Hepatocyte (in vitro differentiated cells): ENCODE data around the gene CRISPLD2. TPM values are rescaled to one million over a fixed set of nuclear protein-coding genes. Genes with fewer than 3 reads are reported as not detected.

Experiments used
- DNase-seq: peaks from one replicate; pipeline ENCODE4 v3.0.0-alpha.2; 2016; ENCODE audit warnings: low spot score
- H2AFZ ChIP-seq: fragments of 200-600 bp; sonication (generic); 2 replicates; pipeline ENCODE4 v1.6.0; 2016; ENCODE audit warnings: antibody characterized with exemption, mild to moderate bottlenecking
- H3K27ac ChIP-seq: fragments of 200-600 bp; sonication (generic); 2 replicates; pipeline ENCODE4 v1.5.1; 2016; ENCODE audit warnings: mild to moderate bottlenecking
- H3K27me3 ChIP-seq: fragments of 200-600 bp; sonication (generic); 2 replicates; pipeline ENCODE4 v1.6.1; 2016
- H3K36me3 ChIP-seq: fragments of 200-600 bp; sonication (generic); replicated peaks from 2 replicates; pipeline ENCODE4 v1.5.1; 2016; ENCODE audit warnings: low read depth; ENCODE audit not compliant: insufficient read depth
- H3K4me1 ChIP-seq: fragments of 200-600 bp; sonication (generic); 2 replicates; pipeline ENCODE4 v1.5.1; 2016; ENCODE audit warnings: mild to moderate bottlenecking, moderate library complexity; ENCODE audit not compliant: insufficient read depth
- H3K4me2 ChIP-seq: fragments of 200-600 bp; sonication (generic); 2 replicates; pipeline ENCODE4 v1.6.0; 2016
- H3K4me3 ChIP-seq: fragments of 200-600 bp; sonication (generic); 2 replicates; pipeline ENCODE4 v1.5.1; 2016; ENCODE audit warnings: mild to moderate bottlenecking
- H3K79me2 ChIP-seq: fragments of 200-600 bp; sonication (generic); 2 replicates; pipeline ENCODE4 v1.6.0; 2017; ENCODE audit warnings: mild to moderate bottlenecking
- H3K9me2 ChIP-seq: fragments of 200-600 bp; sonication (generic); replicated peaks from 2 replicates; pipeline ENCODE4 v1.6.0; 2017; ENCODE audit warnings: mild to moderate bottlenecking; ENCODE audit not compliant: insufficient read depth
- H3K9me3 ChIP-seq: fragments of 200-600 bp; sonication (generic); 2 replicates; pipeline ENCODE4 v1.5.1; 2016; ENCODE audit warnings: low read depth, mild to moderate bottlenecking
- H4K20me1 ChIP-seq: fragments of 200-600 bp; sonication (generic); 2 replicates; pipeline ENCODE4 v1.6.0; 2016; ENCODE audit warnings: mild to moderate bottlenecking; ENCODE audit not compliant: insufficient read depth, poor library complexity, severe bottlenecking
- EZH2 ChIP-seq: fragments of 200-600 bp; sonication (generic); IDR thresholded peaks from 2 replicates; pipeline ENCODE4 v1.6.1; 2016; ENCODE audit warnings: antibody characterized with exemption, mild to moderate bottlenecking, borderline replicate concordance
- EZH2phosphoT487 ChIP-seq: fragments of 200-600 bp; sonication (generic); IDR thresholded peaks from one replicate; pipeline ENCODE4 v1.6.1; 2018; ENCODE audit warnings: antibody characterized with exemption, mild to moderate bottlenecking, low read depth, moderate library complexity; ENCODE audit not compliant: unreplicated experiment, severe bottlenecking
- WGBS: methylation state at CpG from one replicate; pipeline ENCODE4 v1.1.6; 2016; ENCODE audit warnings: low lambda C conversion rate; ENCODE audit errors: missing lambda C conversion rate; 5-methylcytosine and 5-hydroxymethylcytosine counted together
- polyA plus RNA-seq: library from polyadenylated mRNA; unstranded; fragments of >200 nt; fragmentation: Nextera tagmentation; extraction: Ambion mirVana; gene quantifications from 2 replicates; pipeline ENCODE4 v1.2.1, GENCODE V29; 2016
- total RNA-seq: library from RNA; depleted of rRNA; stranded (reverse); fragments of >200 nt; gene quantifications from 2 replicates; pipeline ENCODE4 v1.2.3, GENCODE V29; 2014
- TF ChIP-seq, protein P1 (sequence below): fragments of 200-600 bp; sonication (generic); IDR thresholded peaks from 2 replicates; pipeline ENCODE4 v1.5.1; 2016; ENCODE audit warnings: antibody characterized with exemption, mild to moderate bottlenecking; ENCODE audit not compliant: poor library complexity

Gene CRISPLD2
- total and polyA plus RNA-seq, 2 experiments from 2014 or later = 281 to 315 TPM

DNA sequence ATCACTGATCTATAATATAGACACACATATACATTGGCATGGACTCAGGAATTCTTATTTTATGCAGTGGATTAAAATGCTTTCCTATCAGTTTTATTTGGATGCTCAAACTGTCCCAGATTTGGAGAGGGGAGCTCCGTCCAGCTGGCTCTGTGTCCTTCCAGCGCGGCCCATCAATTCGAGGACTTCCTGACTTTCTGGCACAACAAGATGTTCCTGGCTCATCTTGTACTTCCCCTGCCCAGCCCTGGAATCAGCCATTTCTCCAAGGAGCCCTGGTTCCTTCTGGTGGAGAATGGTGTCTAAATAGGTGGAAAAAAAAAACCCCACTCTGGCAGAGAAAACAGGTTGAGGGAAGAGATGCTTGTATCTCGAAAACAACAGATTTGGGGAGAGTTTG is 94.5 kb downstream of the CRISPLD2 start:
- Histone ChIP-seq H3K36me3 (no peaks in the 10 kb centered on the region), H3K9me2 (no peaks in the 10 kb centered on the region), H4K20me1 (no peaks in the 10 kb centered on the region), H3K27me3 (no peaks in the 10 kb centered on the region), H3K4me3 (no peak overlapping the region), H3K4me1 (peaks cover 12% of the 10 kb centered on the region), H3K27ac (no peak overlapping the region), H3K79me2 (no peaks in the 10 kb centered on the region), H3K9me3 (no peaks in the 10 kb centered on the region), H2AFZ (no peak overlapping the region), H3K4me2 (no peak overlapping the region)
- TF ChIP-seq EZH2phosphoT487 (no peak), EZH2 (no peak)
- TF ChIP-seq, protein P1, sequence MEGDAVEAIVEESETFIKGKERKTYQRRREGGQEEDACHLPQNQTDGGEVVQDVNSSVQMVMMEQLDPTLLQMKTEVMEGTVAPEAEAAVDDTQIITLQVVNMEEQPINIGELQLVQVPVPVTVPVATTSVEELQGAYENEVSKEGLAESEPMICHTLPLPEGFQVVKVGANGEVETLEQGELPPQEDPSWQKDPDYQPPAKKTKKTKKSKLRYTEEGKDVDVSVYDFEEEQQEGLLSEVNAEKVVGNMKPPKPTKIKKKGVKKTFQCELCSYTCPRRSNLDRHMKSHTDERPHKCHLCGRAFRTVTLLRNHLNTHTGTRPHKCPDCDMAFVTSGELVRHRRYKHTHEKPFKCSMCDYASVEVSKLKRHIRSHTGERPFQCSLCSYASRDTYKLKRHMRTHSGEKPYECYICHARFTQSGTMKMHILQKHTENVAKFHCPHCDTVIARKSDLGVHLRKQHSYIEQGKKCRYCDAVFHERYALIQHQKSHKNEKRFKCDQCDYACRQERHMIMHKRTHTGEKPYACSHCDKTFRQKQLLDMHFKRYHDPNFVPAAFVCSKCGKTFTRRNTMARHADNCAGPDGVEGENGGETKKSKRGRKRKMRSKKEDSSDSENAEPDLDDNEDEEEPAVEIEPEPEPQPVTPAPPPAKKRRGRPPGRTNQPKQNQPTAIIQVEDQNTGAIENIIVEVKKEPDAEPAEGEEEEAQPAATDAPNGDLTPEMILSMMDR = no peak
- DNase-seq = no peak
- WGBS = 83% methylated on average over 5 of the region's 5 CpGs

- TF ChIP-seq EZH2phosphoT487 = no peak
- H3K4me3 ChIP-seq = no peak overlapping the region
- no peaks in the 10 kb centered on the region for H3K27me3 ChIP-seq
- H3K4me1 ChIP-seq = peaks cover 16% of the 10 kb centered on the region
- H3K79me2 ChIP-seq = no peaks in the 10 kb centered on the region
- H3K9me3 ChIP-seq = no peaks in the 10 kb centered on the region
- no peak overlapping the region for H3K27ac ChIP-seq
- no peaks in the 10 kb centered on the region for H3K36me3 ChIP-seq
- H4K20me1 ChIP-seq = no peaks in the 10 kb centered on the region
- 51% methylated on average over 9 of the region's 9 CpGs for WGBS
- H3K9me2 ChIP-seq = no peaks in the 10 kb centered on the region
- no peak overlapping the region for H3K4me2 ChIP-seq
- no peak for DNase-seq
- no peak overlapping the region for H2AFZ ChIP-seq
These were observed 96.4 kb downstream of the CRISPLD2 start for GRCh38 chr16:84916178-84916577.

DNA sequence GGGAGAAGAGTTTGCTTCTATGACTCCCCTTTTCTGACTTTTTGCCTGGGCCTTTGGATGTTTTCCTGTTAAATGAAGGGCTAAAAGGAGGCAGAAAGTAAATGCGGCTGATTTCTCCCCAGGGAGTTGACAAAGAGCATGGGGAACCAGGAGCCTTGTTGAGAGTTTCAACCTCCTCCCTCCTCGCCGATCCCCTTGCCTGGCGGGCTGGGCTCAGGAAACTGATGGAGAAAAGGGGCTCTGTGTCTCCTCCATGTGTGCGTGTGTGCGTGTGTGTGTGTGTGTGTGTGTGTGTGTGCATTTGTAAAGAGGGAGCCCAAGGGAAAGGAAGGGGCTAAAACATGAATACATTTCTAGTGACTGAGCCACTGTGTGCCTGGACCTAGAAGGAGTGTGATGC is 97.1 kb downstream of the CRISPLD2 start:
- Histone ChIP-seq H3K9me2 (no peaks in the 10 kb centered on the region), H3K4me1 (peaks cover 16% of the 10 kb centered on the region), H3K79me2 (no peaks in the 10 kb centered on the region), H3K4me2 (no peak overlapping the region), H2AFZ (no peak overlapping the region), H3K4me3 (no peak overlapping the region), H3K27ac (no peak overlapping the region), H3K27me3 (no peaks in the 10 kb centered on the region), H3K9me3 (no peaks in the 10 kb centered on the region), H4K20me1 (no peaks in the 10 kb centered on the region), H3K36me3 (no peaks in the 10 kb centered on the region)
- TF ChIP-seq, protein P1 = no peak
- TF ChIP-seq EZH2phosphoT487 = no peak
- TF ChIP-seq EZH2 = no peak
- DNase-seq = no peak
- WGBS = 66% methylated on average over 6 of the region's 6 CpGs

- Histone ChIP-seq H3K36me3 (no peaks in the 10 kb centered on the region), H3K9me2 (no peaks in the 10 kb centered on the region), H3K4me1 (peaks cover 17% of the 10 kb centered on the region), H4K20me1 (no peaks in the 10 kb centered on the region), H3K79me2 (no peaks in the 10 kb centered on the region), H3K27ac (no peak overlapping the region), H3K4me2 (no peak overlapping the region), H3K9me3 (no peaks in the 10 kb centered on the region), H3K4me3 (no peak overlapping the region), H3K27me3 (no peaks in the 10 kb centered on the region), H2AFZ (no peak overlapping the region)
- TF ChIP-seq, protein P1 = no peak
- TF ChIP-seq EZH2phosphoT487 = no peak
- no peak for TF ChIP-seq EZH2
- DNase-seq = no peak
- 77% methylated on average over 11 of the region's 11 CpGs for WGBS
These were observed 97.7 kb downstream of the CRISPLD2 start for GRCh38 chr16:84917492-84917891.
